Brain microvascular endothelial cell (primary cell): ENCODE results near the gene TMCC2.

Experiments used
- DNase-seq: peaks from one replicate; pipeline ENCODE4 v3.0.0-alpha.2; 2020
- H3K27ac ChIP-seq: fragments of 250-450 bp; sonication (Bioruptor Pico); 2 replicates; pipeline ENCODE4 v1.5.1; 2020; ENCODE audit warnings: mild to moderate bottlenecking, moderate library complexity
- H3K27me3 ChIP-seq: fragments of 250-450 bp; sonication (Bioruptor Pico); replicated peaks from 2 replicates; pipeline ENCODE4 v1.5.1; 2020; ENCODE audit warnings: mild to moderate bottlenecking
- H3K36me3 ChIP-seq: fragments of 250-450 bp; sonication (Bioruptor Pico); replicated peaks from 2 replicates; pipeline ENCODE4 v1.5.1; 2020; ENCODE audit warnings: mild to moderate bottlenecking
- H3K4me3 ChIP-seq: 2 replicates; pipeline ENCODE4 v1.5.1; 2011; ENCODE audit warnings: low read depth, mild to moderate bottlenecking, control low read depth, low read length, moderate library complexity
- CTCF ChIP-seq: IDR thresholded peaks from 2 replicates; pipeline ENCODE4 v1.5.1; 2011; ENCODE audit warnings: low read depth, mild to moderate bottlenecking, moderate library complexity, low read length, control low read depth, inconsistent platforms; ENCODE audit errors: missing control alignments
- in situ Hi-C: cut with HindIII; loops from 2 replicates; pipeline ENCODE4 v1.10.0; 2017; ENCODE audit warnings: low sequenced_read_pairs, low pct_ligation_motif_present

The TMCC2 gene

GRCh38 chr1:205244384-205244783 lies 16.6 kb downstream of the TMCC2 start:
- no peaks in the 10 kb centered on the region for H3K27me3 ChIP-seq
- in situ Hi-C loops: no loop called here
- DNase-seq: no peak
- H3K27ac ChIP-seq: no peak overlapping the region
- no peak for TF ChIP-seq CTCF
- no peaks in the 10 kb centered on the region for H3K36me3 ChIP-seq
- no peak overlapping the region for H3K4me3 ChIP-seq

GRCh38 chr1:205245096-205245495 lies 17.4 kb downstream of the TMCC2 start:
- no peak for DNase-seq
- H3K27ac ChIP-seq: no peak overlapping the region
- no peak for TF ChIP-seq CTCF
- no peaks in the 10 kb centered on the region for H3K27me3 ChIP-seq
- H3K4me3 ChIP-seq: no peak overlapping the region
- no peaks in the 10 kb centered on the region for H3K36me3 ChIP-seq
- in situ Hi-C loops: no loop called here

- no peak for TF ChIP-seq CTCF
- H3K36me3 ChIP-seq: no peaks in the 10 kb centered on the region
- DNase-seq: no peak
- in situ Hi-C loops: no loop called here
- H3K27ac ChIP-seq: no peak overlapping the region
- H3K27me3 ChIP-seq: no peaks in the 10 kb centered on the region
- no peak overlapping the region for H3K4me3 ChIP-seq
Measured at GRCh38 chr1:205246351-205247119, 18.8 kb downstream of the TMCC2 start.

- no peak for DNase-seq
- Histone ChIP-seq H3K27ac (no peak overlapping the region), H3K4me3 (no peak overlapping the region), H3K36me3 (no peaks in the 10 kb centered on the region), H3K27me3 (no peaks in the 10 kb centered on the region)
- in situ Hi-C loops: no loop called here
- TF ChIP-seq CTCF: no peak
Measured at GRCh38 chr1:205247130-205247921, 19.6 kb downstream of the TMCC2 start.

GRCh38 chr1:205248793-205249601 lies 21.3 kb downstream of the TMCC2 start:
- in situ Hi-C loops: no loop called here
- no peak for TF ChIP-seq CTCF
- no peaks in the 10 kb centered on the region for H3K36me3 ChIP-seq

More at GRCh38 chr1:205248793-205249601, 21.3 kb downstream of the TMCC2 start:
- DNase-seq: no peak
- H3K27ac ChIP-seq: no peak overlapping the region
- H3K4me3 ChIP-seq: no peak overlapping the region
- H3K27me3 ChIP-seq: no peaks in the 10 kb centered on the region
